ENCODE data around the gene MED25. TPM values are rescaled to one million over a fixed set of nuclear protein-coding genes. Genes with fewer than 3 reads are reported as not detected.

Gene MED25
- total and polyA plus RNA-seq, 2 donors (not counting 1 experiment from before 2014, with no cell fraction given) = 11.2 to 20.2 TPM

DNA sequence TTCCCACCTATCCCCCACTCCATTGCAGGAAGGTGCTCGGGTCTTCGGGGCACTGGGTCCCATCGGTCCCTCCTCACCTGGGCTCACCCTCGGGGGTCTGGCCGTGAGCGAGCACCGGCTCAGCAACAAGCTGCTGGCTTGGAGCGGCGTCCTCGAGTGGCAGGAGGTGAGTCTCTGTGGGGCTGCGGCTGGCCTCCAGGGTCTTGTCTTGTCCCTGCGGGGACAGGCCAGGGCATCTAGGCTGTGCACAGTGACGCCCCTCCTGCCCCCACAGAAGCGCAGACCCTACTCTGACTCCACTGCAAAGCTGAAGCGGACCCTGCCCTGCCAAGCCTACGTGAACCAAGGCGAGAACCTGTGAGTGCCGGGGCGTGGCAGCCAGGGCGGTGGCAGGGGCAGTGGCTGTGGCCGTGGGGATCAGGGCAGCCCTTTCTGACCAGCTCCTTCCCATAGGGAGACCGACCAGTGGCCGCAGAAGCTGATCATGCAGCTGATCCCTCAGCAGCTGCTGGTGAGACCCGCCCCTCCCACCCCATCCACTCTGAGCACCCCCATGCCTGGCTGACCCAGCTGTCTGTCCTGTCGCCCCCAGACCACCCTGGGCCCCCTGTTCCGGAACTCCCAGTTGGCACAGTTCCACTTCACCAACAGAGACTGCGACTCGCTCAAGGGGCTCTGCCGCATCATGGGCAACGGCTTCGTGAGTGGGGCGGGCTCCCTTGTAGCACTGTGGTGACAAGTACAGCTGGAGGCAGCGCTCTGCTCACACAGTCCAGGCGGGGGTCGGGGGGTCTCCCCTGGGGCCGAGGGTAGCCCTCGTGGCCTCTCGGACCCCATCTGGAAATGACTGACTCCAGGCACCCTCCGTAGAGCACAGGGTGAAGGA is 36.5 kb downstream of the MED25 start:
- TF ChIP-seq EZH2 (IDR thresholded peaks at IDR 0.05; ENCODE audit: low read length, missing control alignments) = no peak
- no peak for TF ChIP-seq CTCF (conservative IDR thresholded peaks at IDR 0.05 in 1 of 2, IDR thresholded peaks at IDR 0.05 in 1 of 2; ENCODE audit: low read depth in 1 of 2, low read length in 2 of 2)
- no peaks in the 10 kb centered on the region for H3K27me3 ChIP-seq (ENCODE audit: control insufficient read depth, insufficient read depth, low read length)
- H3K79me2 ChIP-seq (ENCODE audit: control insufficient read depth, insufficient read depth, low read length) = peaks cover 25% of the 10 kb centered on the region
- no peak overlapping the region for H3K4me2 ChIP-seq (ENCODE audit: extremely low read depth, insufficient read depth, low read length)
- H3K9me3 ChIP-seq (ENCODE audit: control insufficient read depth, insufficient read depth, low read depth, low read length) = no peaks in the 10 kb centered on the region
- no peak overlapping the region for H3K27ac ChIP-seq (ENCODE audit: insufficient read depth, low read length)
- H3K4me3 ChIP-seq (replicated peaks in 1 of 4; ENCODE audit: control extremely low read depth in 1 of 4, insufficient read depth in 1 of 4, low read depth in 3 of 4, low read length in 4 of 4) = no peak overlapping the region
- no peak overlapping the region for H3K9ac ChIP-seq (ENCODE audit: insufficient read depth, low read length)
- DNase-seq (ENCODE audit: low read depth in 2 of 2) = no peak
- peaks cover 14% of the 10 kb centered on the region for H3K4me1 ChIP-seq (ENCODE audit: control insufficient read depth, extremely low read depth, insufficient read depth, low read length)
- H2AFZ ChIP-seq (ENCODE audit: low read length) = no peak overlapping the region
- H4K20me1 ChIP-seq (ENCODE audit: control insufficient read depth, extremely low read depth, insufficient read depth, low read length) = peaks cover 2% of the 10 kb centered on the region
- peaks cover 27% of the 10 kb centered on the region for H3K36me3 ChIP-seq (ENCODE audit: control insufficient read depth, insufficient read depth, low read length)

GRCh38 chr19:49855277-49855675 is 37.2 kb downstream of the MED25 start:
- TF ChIP-seq EZH2 (IDR thresholded peaks at IDR 0.05; ENCODE audit: low read length, missing control alignments) (no peak), CTCF (conservative IDR thresholded peaks at IDR 0.05 in 1 of 2, IDR thresholded peaks at IDR 0.05 in 1 of 2; ENCODE audit: low read depth in 1 of 2, low read length in 2 of 2) (no peak)
- Histone ChIP-seq H3K4me3 (replicated peaks in 1 of 4; ENCODE audit: control extremely low read depth in 1 of 4, insufficient read depth in 1 of 4, low read depth in 3 of 4, low read length in 4 of 4) (no peak overlapping the region), H3K36me3 (ENCODE audit: control insufficient read depth, insufficient read depth, low read length) (peaks cover 34% of the 10 kb centered on the region), H3K27me3 (ENCODE audit: control insufficient read depth, insufficient read depth, low read length) (no peaks in the 10 kb centered on the region), H3K4me2 (ENCODE audit: extremely low read depth, insufficient read depth, low read length) (no peak overlapping the region), H4K20me1 (ENCODE audit: control insufficient read depth, extremely low read depth, insufficient read depth, low read length) (peaks cover 2% of the 10 kb centered on the region), H3K79me2 (ENCODE audit: control insufficient read depth, insufficient read depth, low read length) (peaks cover 25% of the 10 kb centered on the region), H3K9ac (ENCODE audit: insufficient read depth, low read length) (no peak overlapping the region), H3K9me3 (ENCODE audit: control insufficient read depth, insufficient read depth, low read depth, low read length) (no peaks in the 10 kb centered on the region), H3K27ac (ENCODE audit: insufficient read depth, low read length) (no peak overlapping the region), H3K4me1 (ENCODE audit: control insufficient read depth, extremely low read depth, insufficient read depth, low read length) (peaks cover 13% of the 10 kb centered on the region), H2AFZ (ENCODE audit: low read length) (no peak overlapping the region)
- no peak for DNase-seq (ENCODE audit: low read depth in 2 of 2)

- H3K9me3 ChIP-seq (ENCODE audit: control insufficient read depth, insufficient read depth, low read depth, low read length) = no peaks in the 10 kb centered on the region
- peaks cover 40% of the 10 kb centered on the region for H3K36me3 ChIP-seq (ENCODE audit: control insufficient read depth, insufficient read depth, low read length)
- TF ChIP-seq CTCF (conservative IDR thresholded peaks at IDR 0.05 in 1 of 2, IDR thresholded peaks at IDR 0.05 in 1 of 2; ENCODE audit: low read depth in 1 of 2, low read length in 2 of 2) (no peak), EZH2 (IDR thresholded peaks at IDR 0.05; ENCODE audit: low read length, missing control alignments) (no peak)
- H2AFZ ChIP-seq (ENCODE audit: low read length) = no peak overlapping the region
- no peak overlapping the region for H3K4me3 ChIP-seq (replicated peaks in 1 of 4; ENCODE audit: control extremely low read depth in 1 of 4, insufficient read depth in 1 of 4, low read depth in 3 of 4, low read length in 4 of 4)
- H3K79me2 ChIP-seq (ENCODE audit: control insufficient read depth, insufficient read depth, low read length) = peaks cover 25% of the 10 kb centered on the region
- no peak overlapping the region for H3K9ac ChIP-seq (ENCODE audit: insufficient read depth, low read length)
- no peak for DNase-seq (ENCODE audit: low read depth in 2 of 2)
- peaks cover 2% of the 10 kb centered on the region for H4K20me1 ChIP-seq (ENCODE audit: control insufficient read depth, extremely low read depth, insufficient read depth, low read length)
- no peak overlapping the region for H3K4me2 ChIP-seq (ENCODE audit: extremely low read depth, insufficient read depth, low read length)
- no peaks in the 10 kb centered on the region for H3K27me3 ChIP-seq (ENCODE audit: control insufficient read depth, insufficient read depth, low read length)
- peaks cover 12% of the 10 kb centered on the region for H3K4me1 ChIP-seq (ENCODE audit: control insufficient read depth, extremely low read depth, insufficient read depth, low read length)
- H3K27ac ChIP-seq (ENCODE audit: insufficient read depth, low read length) = no peak overlapping the region
These were observed 37.8 kb downstream of the MED25 start for GRCh38 chr19:49855676-49856573.

Measured in fibroblast of lung (primary cell).